Uterus (tissue), 2 donors: ENCODE data around the gene RALGPS2.

Experiments used
- POLR2A ChIP-seq, 2 donors: fragments of 450-650 bp; IDR thresholded peaks; one replicate each; pipeline ENCODE4 v1.6.1; 2016; ENCODE audit warnings: antibody characterized with exemption in 2 of 2, mild to moderate bottlenecking in 1 of 2, moderate library complexity in 1 of 2
- TF ChIP-seq, protein P1 (sequence below), 4 experiments: fragments of 200-600 bp in 2 of 4; fragments of 450-650 bp in 2 of 4; sonication (generic) in 2 of 4; IDR thresholded peaks; one replicate each; pipeline ENCODE4 v1.5.1; 2016 to 2019; ENCODE audit warnings: antibody characterized with exemption in 4 of 4, mild to moderate bottlenecking in 2 of 4, moderate library complexity in 1 of 4

- TF ChIP-seq, protein P1, sequence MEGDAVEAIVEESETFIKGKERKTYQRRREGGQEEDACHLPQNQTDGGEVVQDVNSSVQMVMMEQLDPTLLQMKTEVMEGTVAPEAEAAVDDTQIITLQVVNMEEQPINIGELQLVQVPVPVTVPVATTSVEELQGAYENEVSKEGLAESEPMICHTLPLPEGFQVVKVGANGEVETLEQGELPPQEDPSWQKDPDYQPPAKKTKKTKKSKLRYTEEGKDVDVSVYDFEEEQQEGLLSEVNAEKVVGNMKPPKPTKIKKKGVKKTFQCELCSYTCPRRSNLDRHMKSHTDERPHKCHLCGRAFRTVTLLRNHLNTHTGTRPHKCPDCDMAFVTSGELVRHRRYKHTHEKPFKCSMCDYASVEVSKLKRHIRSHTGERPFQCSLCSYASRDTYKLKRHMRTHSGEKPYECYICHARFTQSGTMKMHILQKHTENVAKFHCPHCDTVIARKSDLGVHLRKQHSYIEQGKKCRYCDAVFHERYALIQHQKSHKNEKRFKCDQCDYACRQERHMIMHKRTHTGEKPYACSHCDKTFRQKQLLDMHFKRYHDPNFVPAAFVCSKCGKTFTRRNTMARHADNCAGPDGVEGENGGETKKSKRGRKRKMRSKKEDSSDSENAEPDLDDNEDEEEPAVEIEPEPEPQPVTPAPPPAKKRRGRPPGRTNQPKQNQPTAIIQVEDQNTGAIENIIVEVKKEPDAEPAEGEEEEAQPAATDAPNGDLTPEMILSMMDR (IDR thresholded peaks at IDR 0.05) = no peak
- TF ChIP-seq POLR2A (IDR thresholded peaks at IDR 0.05) = no peak
Observed at GRCh38 chr1:178808529-178808928, 83.5 kb downstream of the RALGPS2 start.
